ENCODE data around the gene ST6GAL1. TPM values are rescaled to one million over a fixed set of nuclear protein-coding genes. Genes with fewer than 3 reads are reported as not detected.

Gene ST6GAL1
- total and polyA plus RNA-seq, 4 donors = 15.1 to 113 (median 60.4) TPM

DNA sequence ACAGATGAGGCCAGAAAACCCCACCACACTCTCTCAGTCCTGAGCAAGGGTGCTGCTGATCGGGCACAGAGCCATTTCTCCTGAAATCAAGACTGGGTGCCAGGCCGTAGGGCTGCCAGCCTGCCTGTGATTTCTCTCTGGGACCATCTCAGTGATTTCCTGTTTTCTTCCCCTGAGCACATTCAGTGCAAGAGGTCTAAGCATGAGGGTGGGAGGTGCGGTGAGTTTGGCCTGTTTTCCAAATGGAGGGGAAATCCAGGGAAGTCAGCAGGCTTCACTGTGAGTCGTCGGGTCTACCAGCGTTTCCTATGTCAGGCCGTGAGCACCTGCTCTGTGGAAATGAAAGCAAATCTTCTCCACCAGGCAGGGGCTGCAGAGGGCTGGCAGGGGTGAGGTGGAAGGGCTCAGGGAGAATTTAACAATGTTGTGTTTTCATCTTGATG is 82.3 kb downstream of the ST6GAL1 start:
- ATAC-seq (ENCODE audit: insufficient read depth, low FRiP score) = peak; percentile 43
- Histone ChIP-seq H3K4me1 (ENCODE audit: control insufficient read depth in 5 of 5, insufficient read depth in 5 of 5, low read length in 5 of 5) (peaks cover 0 to 22% (median 0%) of the 10 kb centered on the region in 5 donors), H3K9ac (ENCODE audit: insufficient read depth in 1 of 2, low read length in 2 of 2) (no peak overlapping the region), H3K27ac (ENCODE audit: low read depth in 1 of 2, low read length in 1 of 2) (peak overlapping the region; percentile 14 to 29), H3K4me3 (no peak overlapping the region), H3K36me3 (ENCODE audit: control insufficient read depth in 4 of 4, insufficient read depth in 4 of 4, low read length in 4 of 4) (peaks cover 0 to 5% (median 0%) of the 10 kb centered on the region in 4 donors), H3K9me3 (ENCODE audit: control insufficient read depth in 4 of 4, insufficient read depth in 3 of 4, low read length in 3 of 4) (no peaks in the 10 kb centered on the region), H3K27me3 (ENCODE audit: control insufficient read depth in 3 of 3, insufficient read depth in 3 of 3, low read length in 2 of 3) (no peaks in the 10 kb centered on the region)
- peak in 2 of 3 donors; percentile 17 to 44 for DNase-seq
- WGBS, 2 donors = 17 to 33% methylated on average over 7 of the region's 7 CpGs
- TF ChIP-seq, protein P1, sequence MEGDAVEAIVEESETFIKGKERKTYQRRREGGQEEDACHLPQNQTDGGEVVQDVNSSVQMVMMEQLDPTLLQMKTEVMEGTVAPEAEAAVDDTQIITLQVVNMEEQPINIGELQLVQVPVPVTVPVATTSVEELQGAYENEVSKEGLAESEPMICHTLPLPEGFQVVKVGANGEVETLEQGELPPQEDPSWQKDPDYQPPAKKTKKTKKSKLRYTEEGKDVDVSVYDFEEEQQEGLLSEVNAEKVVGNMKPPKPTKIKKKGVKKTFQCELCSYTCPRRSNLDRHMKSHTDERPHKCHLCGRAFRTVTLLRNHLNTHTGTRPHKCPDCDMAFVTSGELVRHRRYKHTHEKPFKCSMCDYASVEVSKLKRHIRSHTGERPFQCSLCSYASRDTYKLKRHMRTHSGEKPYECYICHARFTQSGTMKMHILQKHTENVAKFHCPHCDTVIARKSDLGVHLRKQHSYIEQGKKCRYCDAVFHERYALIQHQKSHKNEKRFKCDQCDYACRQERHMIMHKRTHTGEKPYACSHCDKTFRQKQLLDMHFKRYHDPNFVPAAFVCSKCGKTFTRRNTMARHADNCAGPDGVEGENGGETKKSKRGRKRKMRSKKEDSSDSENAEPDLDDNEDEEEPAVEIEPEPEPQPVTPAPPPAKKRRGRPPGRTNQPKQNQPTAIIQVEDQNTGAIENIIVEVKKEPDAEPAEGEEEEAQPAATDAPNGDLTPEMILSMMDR (IDR thresholded peaks at IDR 0.05; ENCODE audit: control extremely low read depth, extremely low read depth) = no peak

DNA sequence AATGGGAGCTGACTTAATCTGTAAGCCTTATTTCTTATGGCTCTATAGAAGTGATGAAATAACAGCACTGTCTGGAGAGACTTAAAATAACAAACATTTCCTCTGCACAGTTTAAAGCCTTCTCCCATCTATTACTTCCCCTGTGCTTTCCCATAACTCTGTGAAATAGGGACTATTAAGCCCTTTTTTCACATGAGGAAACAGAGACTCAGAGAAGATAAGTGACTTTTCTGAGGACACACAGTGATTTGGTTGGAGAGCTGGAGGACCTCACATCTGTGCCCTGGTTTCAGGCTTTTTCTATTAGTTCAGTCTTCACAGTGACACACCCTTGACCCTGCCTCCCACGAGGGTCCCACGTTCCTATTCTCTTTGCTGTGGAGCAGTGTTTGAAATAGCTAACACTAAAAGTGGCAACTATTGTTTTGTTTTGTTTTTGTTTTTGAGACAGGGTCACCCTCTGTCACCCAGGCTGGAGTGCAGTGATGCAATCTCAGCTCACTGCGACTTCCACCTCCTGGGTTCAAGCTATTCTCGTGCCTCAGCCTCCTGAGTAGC is 82.9 kb downstream of the ST6GAL1 start:
- DNase-seq (no peak), ATAC-seq (ENCODE audit: insufficient read depth, low FRiP score) (no peak)
- H3K9ac ChIP-seq (ENCODE audit: insufficient read depth in 1 of 2, low read length in 2 of 2) = no peak overlapping the region
- H3K4me3 ChIP-seq = no peak overlapping the region
- H3K27me3 ChIP-seq (ENCODE audit: control insufficient read depth in 3 of 3, insufficient read depth in 3 of 3, low read length in 2 of 3) = no peaks in the 10 kb centered on the region
- peaks cover 0 to 5% (median 0%) of the 10 kb centered on the region in 4 donors for H3K36me3 ChIP-seq (ENCODE audit: control insufficient read depth in 4 of 4, insufficient read depth in 4 of 4, low read length in 4 of 4)
- no peak overlapping the region for H3K27ac ChIP-seq (ENCODE audit: low read depth in 1 of 2, low read length in 1 of 2)
- WGBS, 2 donors = 55 to 70% methylated on average over 4 of the region's 4 CpGs
- peaks cover 0 to 22% (median 0%) of the 10 kb centered on the region in 5 donors for H3K4me1 ChIP-seq (ENCODE audit: control insufficient read depth in 5 of 5, insufficient read depth in 5 of 5, low read length in 5 of 5)
- H3K9me3 ChIP-seq (ENCODE audit: control insufficient read depth in 4 of 4, insufficient read depth in 3 of 4, low read length in 3 of 4) = no peaks in the 10 kb centered on the region
- TF ChIP-seq, protein P1 (IDR thresholded peaks at IDR 0.05; ENCODE audit: control extremely low read depth, extremely low read depth) = no peak

DNA sequence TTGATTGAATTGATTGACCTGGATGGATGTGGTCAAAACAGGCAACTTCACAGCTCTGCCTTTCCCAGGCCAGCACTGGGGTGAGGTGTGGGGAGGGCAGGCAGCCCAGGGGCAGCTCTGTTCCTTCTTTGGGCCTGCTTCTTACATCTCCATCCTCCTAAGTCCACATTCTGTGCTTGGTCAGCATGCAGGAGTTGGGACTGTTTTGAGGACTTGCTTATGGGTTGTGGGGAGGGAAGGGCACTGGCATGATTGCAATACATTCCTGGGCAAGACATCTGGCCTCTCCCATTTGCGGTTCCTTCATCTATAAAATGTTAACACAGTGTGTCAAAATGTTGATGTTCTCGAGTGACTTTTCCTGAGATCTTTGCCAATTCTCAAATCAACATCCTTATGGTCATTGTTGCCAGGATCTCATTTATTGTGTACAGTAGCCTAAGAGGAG is 84.1 kb downstream of the ST6GAL1 start:
- ATAC-seq (ENCODE audit: insufficient read depth, low FRiP score) (no peak), DNase-seq (no peak)
- no peak overlapping the region for H3K27ac ChIP-seq (ENCODE audit: low read depth in 1 of 2, low read length in 1 of 2)
- no peak overlapping the region for H3K4me3 ChIP-seq
- peaks cover 0 to 5% (median 0%) of the 10 kb centered on the region in 4 donors for H3K36me3 ChIP-seq (ENCODE audit: control insufficient read depth in 4 of 4, insufficient read depth in 4 of 4, low read length in 4 of 4)
- no peak overlapping the region for H3K9ac ChIP-seq (ENCODE audit: insufficient read depth in 1 of 2, low read length in 2 of 2)
- 38 to 41% methylated on average over 2 of the region's 2 CpGs for WGBS, 2 donors
- no peaks in the 10 kb centered on the region for H3K9me3 ChIP-seq (ENCODE audit: control insufficient read depth in 4 of 4, insufficient read depth in 3 of 4, low read length in 3 of 4)
- H3K4me1 ChIP-seq (ENCODE audit: control insufficient read depth in 5 of 5, insufficient read depth in 5 of 5, low read length in 5 of 5) = peaks cover 0 to 22% (median 0%) of the 10 kb centered on the region in 5 donors
- TF ChIP-seq, protein P1 (IDR thresholded peaks at IDR 0.05; ENCODE audit: control extremely low read depth, extremely low read depth) = no peak
- no peaks in the 10 kb centered on the region for H3K27me3 ChIP-seq (ENCODE audit: control insufficient read depth in 3 of 3, insufficient read depth in 3 of 3, low read length in 2 of 3)

All from lung (tissue), 12 donors.